CD4-positive, alpha-beta memory T cell (primary cell): ENCODE results near the gene LTV1. TPM values are rescaled to one million over a fixed set of nuclear protein-coding genes. Genes with fewer than 3 reads are reported as not detected.

ENCODE experiments used
- CTCF ChIA-PET: fragments of 350-600 bp; sonication (Branson Sonifier 250); formaldehyde crosslinking; loops from one replicate; lab custom pipeline; 2021; ENCODE audit warnings: inconsistent platforms; ENCODE audit not compliant: partially characterized antibody; lab: Charles Lee
- POLR2A ChIA-PET: fragments of 350-600 bp; sonication (Branson Sonifier 250); formaldehyde crosslinking; loops from one replicate; lab custom pipeline; 2021; ENCODE audit not compliant: partially characterized antibody; lab: Charles Lee
- DNase-seq, 5 donors: peaks; one replicate each; pipeline versions ENCODE4 v3.0.0 to v3.0.0-alpha.2; 2020 to 2022; ENCODE audit warnings: mixed read lengths in 1 of 5
- H3K27ac ChIP-seq: one replicate; pipeline ENCODE4 v1.7.0; 2013; ENCODE audit warnings: low read depth, low read length
- H3K27me3 ChIP-seq: 2 replicates; pipeline ENCODE4 v1.7.0; 2013; ENCODE audit warnings: mild to moderate bottlenecking, low read length, moderate library complexity; ENCODE audit not compliant: insufficient read depth
- H3K36me3 ChIP-seq: 2 replicates; pipeline ENCODE4 v1.7.0; 2013; ENCODE audit warnings: mild to moderate bottlenecking, low read length, moderate library complexity; ENCODE audit not compliant: insufficient read depth
- H3K4me1 ChIP-seq: 2 replicates; pipeline ENCODE4 v1.7.0; 2013; ENCODE audit warnings: mild to moderate bottlenecking, low read length, moderate library complexity; ENCODE audit not compliant: insufficient read depth
- H3K4me3 ChIP-seq, 2 donors: one replicate each; pipeline ENCODE4 v1.7.0; 2013; ENCODE audit warnings: low read length in 2 of 2, mild to moderate bottlenecking in 1 of 2
- H3K9me3 ChIP-seq, 2 donors: one replicate each; pipeline ENCODE4 v1.7.0; 2013; ENCODE audit warnings: low read length in 2 of 2, control low read depth in 1 of 2; ENCODE audit not compliant: control insufficient read depth in 1 of 2
- H3K27ac Mint-ChIP-seq, 7 donors: one replicate each; pipeline ENCODE4 v1.8.0; 2020 to 2021; ENCODE audit warnings: mixed read lengths in 7 of 7, mild to moderate bottlenecking in 6 of 7, inconsistent platforms in 3 of 7, moderate library complexity in 3 of 7
- H3K27me3 Mint-ChIP-seq, 2 donors: one replicate each; pipeline ENCODE4 v1.8.0; 2020 to 2021; ENCODE audit warnings: mixed read lengths in 2 of 2
- H3K36me3 Mint-ChIP-seq, 2 donors: one replicate each; pipeline ENCODE4 v1.8.0; 2020 to 2021; ENCODE audit warnings: mixed read lengths in 2 of 2, inconsistent platforms in 1 of 2, mild to moderate bottlenecking in 1 of 2
- H3K4me1 Mint-ChIP-seq, 4 donors: one replicate each; pipeline ENCODE4 v1.8.0; 2020 to 2021; ENCODE audit warnings: mixed read lengths in 4 of 4, mild to moderate bottlenecking in 1 of 4
- H3K4me3 Mint-ChIP-seq, 8 donors: one replicate each; pipeline ENCODE4 v1.8.0; 2020 to 2021; ENCODE audit warnings: mixed read lengths in 8 of 8, mild to moderate bottlenecking in 7 of 8, moderate library complexity in 6 of 8, inconsistent platforms in 3 of 8
- H3K9me3 Mint-ChIP-seq, 8 donors: one replicate each; pipeline ENCODE4 v1.8.0; 2020 to 2021; ENCODE audit warnings: mixed read lengths in 8 of 8, mild to moderate bottlenecking in 5 of 8, inconsistent platforms in 3 of 8, moderate library complexity in 1 of 8
- intact Hi-C: fragments of 100-400 bp; cut with micrococcal nuclease; formaldehyde crosslinking; loops from one replicate; pipeline ENCODE4 v1.15.1; 2023
- polyA plus RNA-seq, 2 donors: library from polyadenylated mRNA; unstranded; fragments of 300-500 nt; fragmentation: Illumina TruSeq; gene quantifications; one replicate each; pipeline ENCODE4 v1.2.3, GENCODE V29; 2021
- total RNA-seq, 2 experiments: library from RNA; stranded (reverse); gene quantifications; one replicate each; pipeline ENCODE4 v1.2.3, GENCODE V29; 2021

LTV1 gene
- total and polyA plus RNA-seq, 4 experiments from 2014 or later: 18.2 to 28.1 (median 20.4) TPM

DNA sequence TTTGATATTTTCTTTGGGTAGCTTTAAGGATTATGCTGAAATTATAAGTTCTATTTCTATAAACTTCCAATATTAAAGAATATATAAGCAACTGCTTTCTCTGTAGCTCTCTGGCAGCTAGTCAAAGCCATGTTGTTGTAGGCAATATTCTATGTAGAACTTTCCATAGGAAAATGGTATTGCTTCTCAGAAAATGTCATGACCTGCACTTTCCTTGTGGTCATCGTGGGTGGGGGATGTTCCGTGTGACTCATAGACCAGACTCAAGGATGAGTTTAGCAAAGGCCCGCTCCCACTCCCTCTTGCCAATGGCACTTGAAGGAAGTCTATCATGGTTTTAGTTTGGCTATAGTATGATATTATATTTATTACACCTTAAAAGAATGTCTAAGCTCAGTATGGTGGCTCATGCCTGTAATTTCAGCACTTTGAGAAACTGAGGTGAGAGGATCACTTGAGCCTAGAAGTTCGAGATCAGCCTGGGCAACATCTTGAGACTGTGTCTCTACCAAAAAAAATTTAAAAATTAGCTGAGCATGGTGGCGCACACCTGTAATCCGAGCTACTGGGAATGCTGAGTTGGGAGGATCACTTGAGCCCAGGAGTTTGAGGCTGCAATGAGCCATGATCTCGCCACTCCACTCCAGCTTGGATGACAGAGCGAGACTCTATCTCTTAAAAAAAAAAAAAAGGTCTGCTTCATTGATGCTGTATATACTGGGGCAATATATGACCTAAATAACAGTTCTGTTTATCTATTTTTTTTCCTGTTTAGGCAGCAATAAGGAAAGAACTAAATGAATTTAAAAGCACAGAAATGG, 36.6 kb upstream of the LTV1 start:
- POLR2A ChIA-PET: no interaction called here

DNA sequence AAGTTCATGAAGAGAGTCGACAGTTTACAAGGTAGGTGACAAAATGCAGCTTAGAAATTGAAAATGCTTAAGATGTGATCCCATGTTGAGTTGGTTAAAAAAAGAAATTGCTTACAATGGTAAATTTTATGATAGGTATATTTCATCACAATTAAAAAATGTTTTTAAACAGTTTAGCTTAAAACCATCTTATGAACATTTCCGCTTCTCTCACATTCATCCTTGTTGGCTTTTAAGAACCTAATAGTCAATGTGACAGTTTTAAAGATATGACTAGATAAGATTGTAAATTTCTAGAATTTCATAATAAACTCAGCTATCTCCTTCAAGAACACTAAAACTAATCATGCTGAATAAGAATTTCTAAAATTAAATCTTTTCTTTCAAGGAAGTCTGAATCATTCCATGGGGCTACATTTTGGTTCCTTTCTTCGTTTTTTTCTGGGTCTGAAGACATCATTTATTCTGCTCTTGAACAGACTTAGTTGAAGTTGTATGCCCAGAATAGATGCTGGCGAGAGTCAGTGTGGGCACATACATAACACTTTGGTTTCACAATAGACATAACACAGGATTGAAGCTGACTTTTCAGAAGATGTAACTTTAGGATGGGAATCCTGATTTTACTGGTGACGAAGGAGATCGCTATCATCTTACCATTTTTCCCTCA, 35.9 kb upstream of the LTV1 start:
- no peak overlapping the region for H3K27ac ChIP-seq
- CTCF ChIA-PET: interaction anchor here (1.0 to 1.3 kb wide), 3 partner anchors 10 to 13 kb away, joined by 3 read pairs; no protein-coding TSS in a partner anchor
- H3K36me3 Mint-ChIP-seq: peaks cover 48 to 51% of the 10 kb centered on the region in 2 donors
- peaks cover 4% of the 10 kb centered on the region for H3K36me3 ChIP-seq
- DNase-seq: no peak
- H3K9me3 ChIP-seq: no peaks in the 10 kb centered on the region
- H3K27me3 ChIP-seq: no peaks in the 10 kb centered on the region
- H3K4me3 ChIP-seq: no peak overlapping the region
- H3K4me3 Mint-ChIP-seq: no peak overlapping the region
- H3K4me1 ChIP-seq: no peaks in the 10 kb centered on the region
- no peaks in the 10 kb centered on the region for H3K27me3 Mint-ChIP-seq
- POLR2A ChIA-PET: no interaction called here
- peak overlapping the region in 3 of 7 donors; percentile 18 to 55 (median 24) for H3K27ac Mint-ChIP-seq
- peaks cover 12 to 24% (median 17%) of the 10 kb centered on the region in 4 donors for H3K4me1 Mint-ChIP-seq
- intact Hi-C loops: no loop called here
- H3K9me3 Mint-ChIP-seq: no peaks in the 10 kb centered on the region

More for the DNA sequence above, 36.6 kb upstream of the LTV1 start:
- CTCF ChIA-PET: interaction anchor here (1.0 to 1.3 kb wide), 3 partner anchors 11 to 287 kb away, joined by 3 read pairs; no protein-coding TSS in a partner anchor
- Histone ChIP-seq H3K4me1 (no peaks in the 10 kb centered on the region), H3K27ac (no peak overlapping the region), H3K9me3 (no peaks in the 10 kb centered on the region), H3K4me3 (no peak overlapping the region), H3K27me3 (no peaks in the 10 kb centered on the region), H3K36me3 (peaks cover 6% of the 10 kb centered on the region)
- no peak for DNase-seq
- H3K9me3 Mint-ChIP-seq: no peaks in the 10 kb centered on the region
- H3K4me3 Mint-ChIP-seq: no peak overlapping the region
- H3K27me3 Mint-ChIP-seq: no peaks in the 10 kb centered on the region
- intact Hi-C loops: no loop called here
- H3K4me1 Mint-ChIP-seq: peaks cover 10 to 24% (median 19%) of the 10 kb centered on the region in 4 donors
- peak overlapping the region in 2 of 7 donors; percentile 12 to 55 for H3K27ac Mint-ChIP-seq
- peaks cover 51 to 52% of the 10 kb centered on the region in 2 donors for H3K36me3 Mint-ChIP-seq

GRCh38 chr6:143810745-143811144, 32.4 kb upstream of the LTV1 start:
- peak overlapping the region in 1 of 7 donors; percentile 17 for H3K27ac Mint-ChIP-seq
- ChIA-PET CTCF (no interaction called here), POLR2A (no interaction called here)
- no peaks in the 10 kb centered on the region for H3K9me3 ChIP-seq
- no peaks in the 10 kb centered on the region for H3K27me3 Mint-ChIP-seq
- intact Hi-C loops: no loop called here
- no peaks in the 10 kb centered on the region for H3K9me3 Mint-ChIP-seq
- H3K4me3 ChIP-seq: no peak overlapping the region
- H3K4me3 Mint-ChIP-seq: no peak overlapping the region
- DNase-seq: no peak
- H3K36me3 ChIP-seq: peaks cover 4% of the 10 kb centered on the region
- peaks cover 5 to 9% (median 6%) of the 10 kb centered on the region in 4 donors for H3K4me1 Mint-ChIP-seq
- no peaks in the 10 kb centered on the region for H3K27me3 ChIP-seq
- H3K36me3 Mint-ChIP-seq: peaks cover 33 to 38% of the 10 kb centered on the region in 2 donors
- H3K27ac ChIP-seq: no peak overlapping the region
- no peaks in the 10 kb centered on the region for H3K4me1 ChIP-seq

- Histone ChIP-seq H3K4me1 (no peaks in the 10 kb centered on the region), H3K36me3 (peaks cover 4% of the 10 kb centered on the region), H3K9me3 (no peaks in the 10 kb centered on the region), H3K27ac (no peak overlapping the region), H3K27me3 (no peaks in the 10 kb centered on the region), H3K4me3 (no peak overlapping the region)
- POLR2A ChIA-PET: no interaction called here
- Mint-ChIP-seq H3K36me3 (peaks cover 36% of the 10 kb centered on the region in 2 donors), H3K27ac (no peak overlapping the region), H3K27me3 (no peaks in the 10 kb centered on the region), H3K4me3 (no peak overlapping the region), H3K4me1 (peaks cover 2 to 7% (median 4%) of the 10 kb centered on the region in 4 donors), H3K9me3 (no peaks in the 10 kb centered on the region)
- CTCF ChIA-PET: no interaction called here
- intact Hi-C loops: no loop called here
- DNase-seq: no peak
Measured at GRCh38 chr6:143811501-143812157, 31.5 kb upstream of the LTV1 start.

GRCh38 chr6:143817621-143818020, 25.5 kb upstream of the LTV1 start:
- H3K27me3 ChIP-seq: no peaks in the 10 kb centered on the region
- no peaks in the 10 kb centered on the region for H3K36me3 ChIP-seq
- Mint-ChIP-seq H3K4me3 (no peak overlapping the region), H3K36me3 (peaks cover 17 to 25% of the 10 kb centered on the region in 2 donors), H3K4me1 (peaks cover 0 to 1% (median under 1%) of the 10 kb centered on the region in 4 donors), H3K27me3 (no peaks in the 10 kb centered on the region), H3K27ac (peak overlapping the region in 2 of 7 donors; percentile 1 to 31), H3K9me3 (no peaks in the 10 kb centered on the region)
- ChIA-PET POLR2A (no interaction called here), CTCF (interaction anchor here (0.9 to 1.0 kb wide), 2 partner anchors 10 to 11 kb away, joined by 3 read pairs; no protein-coding TSS in a partner anchor)
- DNase-seq: no peak
- H3K4me3 ChIP-seq: no peak overlapping the region
- H3K27ac ChIP-seq: no peak overlapping the region
- no peaks in the 10 kb centered on the region for H3K9me3 ChIP-seq
- H3K4me1 ChIP-seq: no peaks in the 10 kb centered on the region
- intact Hi-C loops: no loop called here

- Histone ChIP-seq H3K27ac (no peak overlapping the region), H3K9me3 (no peaks in the 10 kb centered on the region), H3K4me1 (no peaks in the 10 kb centered on the region), H3K36me3 (peaks cover 7% of the 10 kb centered on the region), H3K4me3 (no peak overlapping the region), H3K27me3 (no peaks in the 10 kb centered on the region)
- Mint-ChIP-seq H3K36me3 (peaks cover 22 to 30% of the 10 kb centered on the region in 2 donors), H3K9me3 (no peaks in the 10 kb centered on the region), H3K27me3 (no peaks in the 10 kb centered on the region), H3K4me1 (peaks cover 0 to 1% (median under 1%) of the 10 kb centered on the region in 4 donors), H3K4me3 (no peak overlapping the region), H3K27ac (peak overlapping the region in 1 of 7 donors; percentile 9)
- intact Hi-C loops: no loop called here
- POLR2A ChIA-PET: interaction anchor here (1.4 kb wide), 1 partner anchor 21 kb away, joined by 3 read pairs; the partner anchor contains the start of gene LTV1
- CTCF ChIA-PET: no interaction called here
- no peak for DNase-seq
Measured at GRCh38 chr6:143821359-143821758, 21.8 kb upstream of the LTV1 start.
